Peyer's patch (tissue), 4 donors: ENCODE results near the gene ZNF577. TPM values are rescaled to one million over a fixed set of nuclear protein-coding genes. Genes with fewer than 3 reads are reported as not detected.
"Not testable (repeated sequence)": the region's sequence is repeated elsewhere in the genome, so short reads cannot be mapped to it uniquely, and the experiment has no call there.

Experiments used
- DNase-seq, 3 donors: peaks; one replicate each; pipeline ENCODE4 v3.0.0-alpha.2; 2017 to 2019
- H3K27ac ChIP-seq, 4 donors: fragments of 200-600 bp; sonication (generic); one replicate each; pipeline ENCODE4 v1.5.1; 2016 to 2019
- H3K27me3 ChIP-seq, 2 donors: fragments of 200-600 bp; sonication (generic); one replicate each; pipeline ENCODE4 v1.5.1; 2019
- H3K36me3 ChIP-seq, 3 donors: fragments of 200-600 bp; sonication (generic); one replicate each; pipeline ENCODE4 v1.5.1; 2016 to 2019
- H3K4me1 ChIP-seq, 4 donors: fragments of 200-600 bp; sonication (generic); one replicate each; pipeline ENCODE4 v1.5.1; 2016 to 2019
- H3K4me3 ChIP-seq, 4 donors: fragments of 200-600 bp; sonication (generic); 1 replicate in 3 of 4; 2 replicates in 1 of 4; pipeline ENCODE4 v1.5.1; 2016 to 2019; ENCODE audit warnings: mild to moderate bottlenecking in 1 of 4
- H3K9me3 ChIP-seq, 4 donors: fragments of 200-600 bp; sonication (generic); one replicate each; pipeline ENCODE4 v1.5.1; 2016 to 2019; ENCODE audit warnings: mild to moderate bottlenecking in 1 of 4
- POLR2A ChIP-seq, 2 donors: fragments of 450-650 bp; IDR thresholded peaks; one replicate each; pipeline ENCODE4 v1.5.1; 2017; ENCODE audit warnings: antibody characterized with exemption in 2 of 2, mild to moderate bottlenecking in 2 of 2, moderate library complexity in 2 of 2
- total RNA-seq, 4 donors: library from RNA; depleted of rRNA; stranded (reverse); fragments of >200 nt; gene quantifications; one replicate each; pipeline ENCODE4 v1.1.0, GENCODE V29; 2016
- TF ChIP-seq, protein P1 (sequence below), 6 experiments: fragments of 450-650 bp in 4 of 6; fragments of 200-600 bp in 2 of 6; sonication (generic) in 1 of 6; IDR thresholded peaks; one replicate each; pipeline ENCODE4 v1.5.1; 2017 to 2019; ENCODE audit warnings: antibody characterized with exemption in 6 of 6, mild to moderate bottlenecking in 3 of 6, moderate library complexity in 1 of 6

ZNF577 gene
- total RNA-seq, 4 donors from 2014 or later, result 10.7 to 66.8 (median 26.1) TPM

DNA sequence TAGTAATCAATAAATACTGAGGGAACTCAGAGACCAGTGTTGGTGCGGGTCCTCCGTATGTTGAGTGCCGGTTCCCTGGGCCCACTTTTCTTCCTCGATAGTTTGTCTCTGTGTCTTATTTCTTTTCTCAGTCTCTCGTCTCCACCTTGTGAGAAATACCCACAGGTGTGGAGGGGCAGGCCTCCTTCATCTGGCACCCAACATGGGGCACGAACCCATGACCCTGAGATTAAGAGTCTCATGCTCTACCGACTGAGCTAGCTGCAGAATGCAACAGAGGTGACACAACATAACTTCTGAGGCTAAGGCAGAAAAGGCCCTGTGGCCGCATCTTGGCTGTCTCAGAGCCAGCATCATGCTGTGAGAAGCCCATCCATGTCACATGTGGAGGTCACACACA is 34.2 kb upstream of the ZNF577 start:
- no peak overlapping the region for H3K27ac ChIP-seq
- peaks cover 0 to 55% (median 22%) of the 10 kb centered on the region in 4 donors for H3K9me3 ChIP-seq
- H3K27me3 ChIP-seq, result no peaks in the 10 kb centered on the region
- no peak overlapping the region for H3K4me3 ChIP-seq
- H3K4me1 ChIP-seq, result no peaks in the 10 kb centered on the region
- no peak for DNase-seq
- H3K36me3 ChIP-seq, result no peaks in the 10 kb centered on the region
- TF ChIP-seq POLR2A (IDR thresholded peaks at IDR 0.05), result no peak
- TF ChIP-seq, protein P1, sequence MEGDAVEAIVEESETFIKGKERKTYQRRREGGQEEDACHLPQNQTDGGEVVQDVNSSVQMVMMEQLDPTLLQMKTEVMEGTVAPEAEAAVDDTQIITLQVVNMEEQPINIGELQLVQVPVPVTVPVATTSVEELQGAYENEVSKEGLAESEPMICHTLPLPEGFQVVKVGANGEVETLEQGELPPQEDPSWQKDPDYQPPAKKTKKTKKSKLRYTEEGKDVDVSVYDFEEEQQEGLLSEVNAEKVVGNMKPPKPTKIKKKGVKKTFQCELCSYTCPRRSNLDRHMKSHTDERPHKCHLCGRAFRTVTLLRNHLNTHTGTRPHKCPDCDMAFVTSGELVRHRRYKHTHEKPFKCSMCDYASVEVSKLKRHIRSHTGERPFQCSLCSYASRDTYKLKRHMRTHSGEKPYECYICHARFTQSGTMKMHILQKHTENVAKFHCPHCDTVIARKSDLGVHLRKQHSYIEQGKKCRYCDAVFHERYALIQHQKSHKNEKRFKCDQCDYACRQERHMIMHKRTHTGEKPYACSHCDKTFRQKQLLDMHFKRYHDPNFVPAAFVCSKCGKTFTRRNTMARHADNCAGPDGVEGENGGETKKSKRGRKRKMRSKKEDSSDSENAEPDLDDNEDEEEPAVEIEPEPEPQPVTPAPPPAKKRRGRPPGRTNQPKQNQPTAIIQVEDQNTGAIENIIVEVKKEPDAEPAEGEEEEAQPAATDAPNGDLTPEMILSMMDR (IDR thresholded peaks at IDR 0.05), result no peak

DNA sequence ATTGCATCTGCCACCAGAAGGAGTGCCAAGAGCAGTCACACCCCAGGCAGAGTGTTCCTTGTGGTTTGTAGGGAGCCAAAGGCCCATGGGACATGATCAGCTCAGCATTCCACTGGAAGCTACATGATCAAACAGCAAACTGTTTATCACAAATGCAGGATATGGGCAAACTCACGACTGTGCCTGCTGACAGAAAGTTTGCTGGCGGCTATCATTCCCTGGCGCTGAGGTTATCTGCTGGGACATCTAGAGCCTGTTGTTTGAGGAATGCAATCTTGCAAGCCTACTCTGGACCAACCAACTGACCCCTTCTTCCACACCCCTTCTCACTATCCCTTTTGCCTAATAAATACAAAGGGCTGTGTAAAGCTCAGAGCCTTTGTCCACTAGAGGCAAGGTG is 31.9 kb upstream of the ZNF577 start:
- Histone ChIP-seq H3K4me3 (no peak overlapping the region), H3K27ac (no peak overlapping the region)

DNA sequence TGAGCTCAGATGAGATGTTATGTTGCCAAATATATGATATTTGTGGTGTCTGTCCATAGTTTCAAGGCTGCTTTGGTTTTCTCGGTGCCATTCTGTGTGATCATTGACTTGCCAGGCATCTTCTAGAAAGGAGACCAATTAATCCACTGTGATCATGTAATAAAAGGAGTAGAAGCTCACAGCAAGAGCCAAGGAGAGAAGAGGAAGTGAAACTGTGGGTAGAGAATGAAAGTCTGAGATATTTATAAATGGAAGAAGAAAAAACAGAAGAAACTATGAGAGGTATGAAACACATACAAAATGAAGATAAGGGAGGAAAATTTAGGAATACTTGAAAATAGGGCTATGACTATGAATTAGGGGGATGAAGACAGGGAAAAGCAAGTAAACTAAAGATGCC is 28.4 kb upstream of the ZNF577 start:
- Histone ChIP-seq H3K4me3 (no peak overlapping the region), H3K27me3 (no peaks in the 10 kb centered on the region), H3K36me3 (no peaks in the 10 kb centered on the region), H3K4me1 (no peaks in the 10 kb centered on the region), H3K27ac (no peak overlapping the region), H3K9me3 (peaks cover 0 to 68% (median 15%) of the 10 kb centered on the region in 4 donors)
- DNase-seq, result no peak
- TF ChIP-seq, protein P1 (IDR thresholded peaks at IDR 0.05), result no peak
- TF ChIP-seq POLR2A (IDR thresholded peaks at IDR 0.05), result no peak

More for the DNA sequence above, 31.9 kb upstream of the ZNF577 start:
- Histone ChIP-seq H3K36me3 (no peaks in the 10 kb centered on the region), H3K9me3 (peaks cover 0 to 76% (median 29%) of the 10 kb centered on the region in 4 donors), H3K27me3 (no peaks in the 10 kb centered on the region), H3K4me1 (no peaks in the 10 kb centered on the region)
- TF ChIP-seq, protein P1 (IDR thresholded peaks at IDR 0.05), result no peak
- TF ChIP-seq POLR2A (IDR thresholded peaks at IDR 0.05), result no peak
- no peak for DNase-seq

DNA sequence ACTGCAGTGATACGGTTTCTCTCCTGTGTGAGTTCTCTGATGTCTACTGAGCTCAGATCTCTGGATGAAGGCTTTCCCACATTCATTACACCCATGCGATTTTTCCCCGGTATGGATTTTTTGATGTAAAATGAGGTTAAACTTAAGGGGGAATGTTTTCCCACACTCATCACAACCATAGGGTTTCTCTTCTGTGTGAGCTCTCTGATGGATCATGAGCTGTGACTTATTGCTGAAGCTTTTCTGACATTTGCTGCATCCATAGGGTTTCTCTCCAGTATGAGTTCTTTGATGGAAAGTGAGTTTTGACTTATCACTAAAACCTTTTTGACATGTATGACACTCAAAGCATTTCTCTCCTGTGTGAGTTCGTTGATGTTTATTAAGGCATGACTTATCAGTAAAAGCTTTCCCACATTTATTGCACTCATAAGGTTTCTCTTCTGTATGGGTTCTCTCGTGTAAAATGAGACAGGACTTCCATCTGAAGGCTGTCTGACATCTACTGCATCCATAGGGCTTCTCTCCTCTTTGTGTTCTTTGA is 27.6 kb upstream of the ZNF577 start:
- TF ChIP-seq POLR2A (IDR thresholded peaks at IDR 0.05), result no peak
- TF ChIP-seq, protein P1 (IDR thresholded peaks at IDR 0.05), result no peak
- Histone ChIP-seq H3K36me3 (no peaks in the 10 kb centered on the region), H3K9me3 (peaks cover 0 to 61% (median 13%) of the 10 kb centered on the region in 4 donors), H3K4me3 (no peak overlapping the region), H3K27ac (no peak overlapping the region), H3K27me3 (no peaks in the 10 kb centered on the region), H3K4me1 (no peaks in the 10 kb centered on the region)
- no peak for DNase-seq

DNA sequence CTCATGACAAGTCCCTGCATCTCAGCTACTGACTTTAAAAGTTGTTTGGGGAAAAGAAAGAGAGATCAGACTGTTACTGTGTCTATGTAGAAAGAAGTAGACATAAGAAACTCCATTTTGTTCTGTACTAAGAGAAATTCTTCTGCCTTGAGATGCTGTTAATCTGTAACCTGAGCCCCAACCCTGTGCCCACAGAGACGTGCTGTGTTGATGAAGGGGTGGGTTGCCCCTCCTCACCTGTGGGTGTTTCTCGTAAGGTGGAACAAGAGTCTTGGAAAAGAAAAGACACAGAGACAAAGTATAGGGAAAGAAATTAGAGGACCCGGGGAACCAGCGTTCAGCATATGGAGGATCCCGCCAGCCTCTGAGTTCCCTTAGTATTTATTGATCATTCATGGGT is 20.2 kb upstream of the ZNF577 start:
- H3K9me3 ChIP-seq, H3K27ac ChIP-seq, H3K4me3 ChIP-seq, H3K36me3 ChIP-seq, H3K4me1 ChIP-seq, DNase-seq, H3K27me3 ChIP-seq: not testable (repeated sequence)

DNA sequence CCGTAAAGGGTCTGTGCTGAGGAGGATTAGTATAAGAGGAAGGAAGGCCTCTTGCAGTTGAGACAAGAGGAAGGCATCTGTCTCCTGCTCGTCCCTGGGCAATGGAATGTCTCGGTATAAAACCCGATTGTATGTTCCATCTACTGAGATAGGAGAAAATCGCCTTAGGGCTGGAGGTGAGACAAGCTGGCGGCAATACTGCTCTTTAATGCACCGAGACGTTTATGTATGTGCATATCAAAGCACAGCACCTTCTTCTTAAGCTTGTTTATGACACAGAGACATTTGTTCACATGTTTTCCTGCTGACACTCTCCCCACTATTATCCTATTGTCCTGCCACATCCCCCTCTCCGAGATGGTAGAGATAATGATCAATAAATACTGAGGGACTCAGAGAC is 18.4 kb upstream of the ZNF577 start:
- H3K4me1 ChIP-seq, H3K27me3 ChIP-seq, H3K27ac ChIP-seq, DNase-seq, H3K4me3 ChIP-seq, H3K36me3 ChIP-seq: not testable (repeated sequence)
- peaks cover 0 to 20% (median 2%) of the 10 kb centered on the region in 4 donors for H3K9me3 ChIP-seq

DNA sequence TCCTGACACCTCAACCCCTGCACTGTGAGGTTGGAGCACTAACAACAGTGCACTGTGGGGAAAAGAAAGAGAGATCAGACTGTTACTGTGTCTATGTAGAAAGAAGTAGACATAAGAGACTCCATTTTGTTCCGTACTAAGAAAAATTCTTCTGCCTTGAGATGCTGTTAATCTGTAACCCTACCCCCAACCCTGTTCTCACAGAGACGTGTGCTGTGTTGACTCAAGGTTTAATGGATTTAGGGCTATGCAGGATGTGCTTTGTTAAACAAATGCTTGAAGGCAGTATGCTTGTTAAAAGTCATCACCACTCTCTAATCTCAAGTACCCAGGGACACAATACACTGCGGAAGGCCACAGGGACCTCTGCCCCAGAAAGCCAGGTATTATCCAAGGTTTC is 17.9 kb upstream of the ZNF577 start:
- not testable (repeated sequence) for DNase-seq, H3K27ac ChIP-seq, H3K36me3 ChIP-seq, H3K4me1 ChIP-seq, H3K27me3 ChIP-seq, H3K4me3 ChIP-seq
- peaks cover 0 to 23% (median 4%) of the 10 kb centered on the region in 4 donors for H3K9me3 ChIP-seq
